Activated CD4-positive, alpha-beta T cell treated with anti-CD3 and anti-CD28 coated beads for 4 hours (primary cell): ENCODE results near the gene HOXC9.
"Not testable (repeated sequence)": the region's sequence is repeated elsewhere in the genome, so short reads cannot be mapped to it uniquely, and the experiment has no call there.

Experiments used
- DNase-seq, 2 donors: peaks; one replicate each; pipeline ENCODE4 v3.0.0-alpha.2; 2020

Gene HOXC9

GRCh38 chr12:54030442-54030801, 30.5 kb downstream of the HOXC9 start:
- no peak for DNase-seq

GRCh38 chr12:54030889-54031471, 31.0 kb downstream of the HOXC9 start:
- no peak for DNase-seq

GRCh38 chr12:54031480-54031879, 31.5 kb downstream of the HOXC9 start:
- no peak for DNase-seq

- DNase-seq, result no peak
Observed at GRCh38 chr12:54032086-54032619, 32.2 kb downstream of the HOXC9 start.

GRCh38 chr12:54032627-54033100, 32.7 kb downstream of the HOXC9 start, which contains the start of gene HOXC5:
TSS of gene HOXC5 (plus strand) at chr12:54033050. CDS start at chr12:54033123, 73 bp downstream.
- peak; percentile 40 to 60 for DNase-seq

GRCh38 chr12:54033106-54033979, 33.4 kb downstream of the HOXC9 start:
- no peak for DNase-seq

GRCh38 chr12:54033980-54034784, 34.2 kb downstream of the HOXC9 start:
- DNase-seq, result no peak

GRCh38 chr12:54034785-54035310, 34.9 kb downstream of the HOXC9 start:
- DNase-seq, result no peak

GRCh38 chr12:54035568-54036264, 35.8 kb downstream of the HOXC9 start:
- DNase-seq, result no peak

- DNase-seq, result no peak
Observed at GRCh38 chr12:54036620-54037359, 36.8 kb downstream of the HOXC9 start.

GRCh38 chr12:54037360-54038283, 37.7 kb downstream of the HOXC9 start:
- DNase-seq, result no peak

GRCh38 chr12:54038284-54038870, 38.4 kb downstream of the HOXC9 start:
- DNase-seq, result no peak

- DNase-seq, result no peak
Observed at GRCh38 chr12:54038871-54039414, 39.0 kb downstream of the HOXC9 start.

GRCh38 chr12:54039417-54040147, 39.6 kb downstream of the HOXC9 start:
- no peak for DNase-seq

GRCh38 chr12:54040148-54040494, 40.2 kb downstream of the HOXC9 start:
- no peak for DNase-seq

GRCh38 chr12:54040648-54041047, 40.7 kb downstream of the HOXC9 start:
- no peak for DNase-seq

GRCh38 chr12:54041097-54041690, 41.2 kb downstream of the HOXC9 start:
- DNase-seq, result no peak

- DNase-seq, result not testable (repeated sequence)
Observed at GRCh38 chr12:54042033-54042432, 42.1 kb downstream of the HOXC9 start.
